ENCODE results near the gene CCDC136.

DNA sequence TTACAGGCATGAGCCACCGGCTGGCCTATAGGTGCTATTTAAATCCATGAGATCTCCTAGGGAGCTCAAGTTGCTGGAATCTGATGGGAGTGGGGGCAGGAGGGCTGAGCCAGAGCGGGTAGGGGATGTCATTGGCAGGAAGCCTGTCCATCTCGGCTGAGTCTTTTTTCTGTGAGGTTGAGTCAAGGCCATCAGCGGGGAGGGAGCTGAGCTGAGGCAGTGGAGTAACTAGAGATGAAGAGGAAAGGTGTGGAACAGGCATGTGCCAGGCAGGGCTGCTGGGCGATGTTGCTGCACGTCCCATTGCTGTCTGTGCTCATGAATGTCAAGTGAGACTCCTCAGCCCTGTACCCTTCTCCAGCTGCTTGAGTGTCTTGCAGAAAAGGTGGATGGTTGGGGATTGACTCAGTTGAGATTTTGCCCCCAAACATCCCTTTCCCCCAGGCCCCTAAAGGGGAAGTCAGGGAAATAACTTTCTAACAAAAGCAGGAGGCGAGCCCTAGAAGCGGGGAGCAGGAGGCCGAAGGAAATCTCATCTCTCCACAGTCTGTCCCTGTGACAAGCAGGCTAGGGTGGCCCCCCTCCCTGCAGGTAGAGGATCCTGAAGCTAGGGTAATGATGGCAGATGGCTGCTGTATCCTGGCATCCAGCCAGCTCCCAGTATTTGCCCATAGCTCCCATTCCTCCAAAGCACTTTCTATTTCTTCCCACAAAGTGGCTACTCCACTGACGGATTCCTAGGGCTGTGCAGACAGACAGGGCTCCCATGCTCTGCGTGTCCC, 76.3 kb downstream of the CCDC136 start:
- TF ChIP-seq, protein P1, sequence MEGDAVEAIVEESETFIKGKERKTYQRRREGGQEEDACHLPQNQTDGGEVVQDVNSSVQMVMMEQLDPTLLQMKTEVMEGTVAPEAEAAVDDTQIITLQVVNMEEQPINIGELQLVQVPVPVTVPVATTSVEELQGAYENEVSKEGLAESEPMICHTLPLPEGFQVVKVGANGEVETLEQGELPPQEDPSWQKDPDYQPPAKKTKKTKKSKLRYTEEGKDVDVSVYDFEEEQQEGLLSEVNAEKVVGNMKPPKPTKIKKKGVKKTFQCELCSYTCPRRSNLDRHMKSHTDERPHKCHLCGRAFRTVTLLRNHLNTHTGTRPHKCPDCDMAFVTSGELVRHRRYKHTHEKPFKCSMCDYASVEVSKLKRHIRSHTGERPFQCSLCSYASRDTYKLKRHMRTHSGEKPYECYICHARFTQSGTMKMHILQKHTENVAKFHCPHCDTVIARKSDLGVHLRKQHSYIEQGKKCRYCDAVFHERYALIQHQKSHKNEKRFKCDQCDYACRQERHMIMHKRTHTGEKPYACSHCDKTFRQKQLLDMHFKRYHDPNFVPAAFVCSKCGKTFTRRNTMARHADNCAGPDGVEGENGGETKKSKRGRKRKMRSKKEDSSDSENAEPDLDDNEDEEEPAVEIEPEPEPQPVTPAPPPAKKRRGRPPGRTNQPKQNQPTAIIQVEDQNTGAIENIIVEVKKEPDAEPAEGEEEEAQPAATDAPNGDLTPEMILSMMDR (IDR thresholded peaks at IDR 0.05) = no peak
- TF ChIP-seq POLR2AphosphoS5 (IDR thresholded peaks at IDR 0.05) = no peak

Measured in breast epithelium (tissue), 3 donors.